Embryonic facial prominence (tissue), 1 donor: ENCODE data around the gene CUX1.
"Not testable (repeated sequence)": the region's sequence is repeated elsewhere in the genome, so short reads cannot be mapped to it uniquely, and the experiment has no call there.

Experiments
- DNase-seq: peaks from one replicate; pipeline ENCODE4 v3.0.0-alpha.2; 2016; ENCODE audit errors: extremely low spot score

CUX1 gene

DNA sequence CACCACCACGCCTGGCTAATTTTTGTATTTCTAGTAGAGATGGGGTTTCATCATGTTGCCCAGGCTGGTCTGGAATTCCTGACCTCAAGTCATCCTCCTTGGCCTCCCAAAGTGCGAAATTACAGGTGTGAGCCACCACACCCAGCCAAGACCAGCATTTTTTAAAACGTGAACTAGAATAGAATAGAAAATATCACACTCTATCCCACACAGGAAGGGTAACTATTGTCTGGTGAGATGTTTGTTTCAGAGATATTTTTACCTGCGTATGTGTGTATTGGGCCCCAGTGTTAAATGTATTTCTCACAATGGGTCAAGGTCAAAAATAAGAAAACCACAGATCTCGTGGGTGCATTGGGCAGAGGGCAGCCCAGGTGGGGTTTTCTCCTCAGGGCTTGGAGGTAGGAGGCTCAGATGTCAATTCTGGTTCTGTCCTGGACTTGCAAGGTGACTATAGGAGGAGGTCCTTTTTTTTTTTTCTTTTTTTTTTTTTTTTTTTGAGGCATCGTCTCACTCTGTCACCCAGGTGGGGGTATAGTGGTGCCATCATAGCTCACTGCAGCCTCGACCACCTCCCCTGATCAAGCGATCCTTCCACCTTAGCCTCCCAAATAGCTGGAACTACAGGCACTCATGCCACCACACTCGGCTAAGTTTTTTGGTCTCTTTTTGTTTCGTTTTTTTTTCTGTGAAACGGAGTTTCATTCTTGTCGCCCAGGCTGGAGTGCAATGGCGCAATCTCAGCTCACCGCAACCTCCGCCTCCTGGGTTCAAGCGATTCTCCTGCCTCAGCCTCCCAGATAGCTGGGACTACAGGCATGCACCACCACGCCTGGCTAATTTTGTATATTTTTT is 488.2 kb downstream of the CUX1 start:
- DNase-seq, result no peak

DNA sequence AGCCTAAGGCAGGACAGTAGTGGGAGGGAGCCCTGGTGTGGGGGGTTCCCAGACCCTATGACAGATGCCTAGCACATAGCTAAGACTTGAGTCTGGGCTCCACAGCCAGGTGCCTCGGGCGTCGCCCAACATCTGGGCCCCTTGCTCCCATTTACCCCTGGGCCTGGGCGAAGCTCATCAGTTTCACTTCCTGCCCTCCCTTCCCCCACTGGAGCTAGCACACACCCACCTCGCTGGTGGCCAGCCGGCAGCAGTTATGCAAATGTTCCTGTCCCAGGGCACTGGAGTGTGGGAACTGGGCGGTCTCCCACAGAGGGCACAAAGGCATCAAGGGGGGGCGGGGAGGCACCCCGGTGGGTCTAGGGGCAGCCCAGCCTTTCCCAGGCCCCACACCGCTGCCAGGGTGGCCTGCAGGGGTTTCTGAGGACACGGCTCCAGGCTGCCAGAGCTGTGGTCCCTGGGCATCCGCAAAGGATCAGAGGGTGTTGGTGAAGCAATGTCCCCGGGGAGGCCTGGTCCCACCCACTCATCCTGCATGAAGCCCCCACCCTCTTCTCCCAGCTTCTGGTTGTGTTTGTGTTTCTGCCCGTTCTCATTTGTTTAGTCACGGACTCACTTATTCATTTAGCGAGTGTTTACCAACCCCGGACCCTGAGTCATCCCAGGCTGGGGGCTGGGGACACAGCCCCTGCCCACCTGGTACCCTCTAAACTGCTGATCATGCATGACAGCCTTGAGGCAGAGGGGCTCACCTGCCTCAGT is 489.7 kb downstream of the CUX1 start:
- DNase-seq, result no peak

DNA sequence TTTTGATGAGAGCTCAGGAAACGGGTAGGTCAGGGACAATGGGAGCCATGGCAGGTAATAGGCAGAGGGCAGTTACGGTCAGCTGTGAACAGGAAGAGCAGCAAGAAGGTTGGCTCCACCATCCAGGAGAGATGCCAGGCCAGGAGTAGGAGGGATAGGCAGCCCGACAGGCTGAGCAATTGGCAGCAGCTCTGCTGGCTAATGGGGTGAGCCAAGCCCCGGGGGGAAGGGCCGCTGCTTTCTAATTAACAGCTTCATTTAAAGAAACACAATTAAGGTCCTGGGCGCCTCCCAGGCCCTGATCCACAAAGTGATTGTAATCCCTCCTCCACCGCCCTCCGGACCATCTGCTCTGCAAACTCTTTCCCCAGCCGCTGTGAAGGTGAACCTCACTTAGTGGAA is 493.0 kb downstream of the CUX1 start:
- no peak for DNase-seq

DNA sequence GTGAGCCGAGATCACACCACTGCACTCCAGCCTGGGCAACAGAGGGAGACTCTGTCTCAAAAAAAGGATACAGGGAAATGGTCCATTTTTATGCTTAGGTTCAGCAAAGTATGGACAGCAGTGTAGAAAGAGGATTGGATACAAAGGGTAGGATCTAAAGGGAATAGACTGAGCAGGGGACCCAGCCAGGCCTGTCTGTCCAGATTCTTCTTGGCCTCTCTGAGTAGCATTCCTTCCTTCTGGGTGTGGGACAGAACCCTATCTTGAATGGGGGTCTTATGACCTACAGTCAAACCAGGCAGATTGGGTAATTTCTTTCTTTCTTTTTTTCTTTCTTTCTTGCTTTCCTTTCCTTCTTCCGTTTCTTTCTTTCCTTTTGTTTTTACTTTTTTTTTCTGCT is 494.9 kb downstream of the CUX1 start:
- no peak for DNase-seq

DNA sequence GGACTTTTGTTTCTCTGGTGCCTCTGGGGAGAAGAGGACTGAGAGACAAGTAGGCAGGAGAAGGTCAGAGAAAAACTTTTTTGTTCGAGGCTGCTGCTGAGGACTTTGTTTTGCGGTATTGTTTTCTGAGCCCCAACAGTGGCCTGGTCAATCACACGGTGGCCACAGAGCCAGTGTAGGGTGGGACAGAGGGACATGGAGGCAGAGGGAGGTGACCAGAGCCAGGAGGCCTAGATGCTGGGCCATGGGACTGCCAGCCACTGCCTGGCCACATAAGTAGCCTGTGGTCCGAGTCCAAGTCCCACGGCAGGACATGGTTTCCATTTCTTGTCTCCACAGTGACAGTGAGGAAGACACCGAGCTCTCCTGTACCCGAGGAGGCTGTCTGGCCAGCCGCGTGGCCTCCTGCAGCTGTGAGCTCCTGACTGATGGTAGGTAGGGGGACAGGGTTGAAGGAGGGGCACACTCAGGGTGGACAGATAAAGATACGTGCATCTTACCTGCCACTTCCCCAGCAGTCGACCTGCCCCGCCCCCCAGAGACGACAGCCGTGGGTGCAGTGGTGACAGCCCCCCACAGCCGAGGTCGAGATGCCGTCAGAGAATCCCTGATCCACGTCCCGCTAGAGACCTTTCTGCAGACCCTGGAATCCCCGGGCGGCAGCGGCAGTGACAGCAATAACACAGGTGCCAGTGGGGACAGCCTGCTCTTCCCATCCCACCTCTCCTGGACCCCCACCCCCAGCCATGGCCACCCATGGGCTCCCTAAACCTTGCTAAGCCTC is 496.8 kb downstream of the CUX1 start:
- no peak for DNase-seq

DNA sequence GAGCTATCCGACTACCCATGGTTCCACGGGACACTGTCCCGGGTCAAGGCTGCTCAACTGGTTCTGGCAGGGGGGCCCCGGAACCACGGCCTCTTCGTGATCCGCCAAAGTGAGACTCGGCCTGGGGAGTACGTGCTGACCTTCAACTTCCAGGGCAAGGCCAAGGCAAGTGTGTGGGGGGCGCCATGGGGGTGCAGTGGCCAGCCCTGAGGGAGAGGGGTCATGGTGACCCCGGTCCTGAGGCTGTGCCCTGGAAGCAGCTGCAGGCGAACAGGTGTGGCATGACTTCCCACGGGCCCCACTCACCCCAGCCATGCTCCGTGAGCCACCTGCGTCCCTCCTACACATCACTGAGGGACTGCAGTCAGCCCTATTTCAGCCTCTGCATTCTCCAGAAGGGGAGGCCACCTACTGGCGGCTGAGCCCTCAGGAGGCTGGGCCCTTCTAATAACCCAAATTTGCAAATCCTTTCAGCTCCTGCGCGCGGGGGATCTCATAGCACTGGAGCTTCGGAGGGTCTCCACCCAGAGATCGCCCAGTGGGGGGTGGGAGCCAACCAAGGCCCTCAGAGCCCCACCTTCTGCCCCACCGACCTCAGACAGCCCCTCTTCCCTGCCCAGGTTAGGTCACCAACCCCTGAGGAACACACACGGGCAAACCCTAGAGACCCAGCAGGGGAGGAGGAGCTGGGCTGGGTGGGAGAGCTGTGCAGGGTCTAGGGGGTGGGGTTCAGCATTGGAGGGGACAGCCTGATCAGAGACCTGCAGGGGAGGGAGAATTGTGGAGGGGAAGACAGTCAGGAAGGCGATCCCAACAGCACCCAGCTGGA is 500.0 kb downstream of the CUX1 start:
- no peak for DNase-seq

DNA sequence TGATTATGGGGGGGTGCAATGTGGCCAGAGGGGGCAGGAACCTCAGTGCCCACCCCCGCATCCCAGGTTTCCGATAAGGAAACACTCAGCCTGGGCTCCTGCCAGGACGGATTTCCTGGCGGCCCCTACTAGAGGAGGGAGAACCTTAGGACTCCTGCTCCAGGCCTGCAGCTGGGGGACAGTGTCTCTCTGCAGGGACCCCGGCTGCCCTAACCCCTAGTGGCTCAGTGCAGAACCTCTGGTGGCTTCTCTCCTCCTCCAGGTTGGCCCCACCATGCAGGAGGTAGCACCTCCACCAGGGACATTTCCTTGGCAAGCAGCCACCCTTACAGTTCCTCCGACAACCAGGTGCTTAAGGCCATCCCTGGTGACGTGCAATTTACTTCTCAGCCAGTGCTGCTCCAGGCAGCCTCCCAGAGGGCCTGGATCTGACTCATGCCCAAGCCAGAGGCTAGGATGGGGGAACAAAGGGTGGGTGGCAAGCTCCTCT is 501.1 kb downstream of the CUX1 start:
- DNase-seq, result no peak

DNA sequence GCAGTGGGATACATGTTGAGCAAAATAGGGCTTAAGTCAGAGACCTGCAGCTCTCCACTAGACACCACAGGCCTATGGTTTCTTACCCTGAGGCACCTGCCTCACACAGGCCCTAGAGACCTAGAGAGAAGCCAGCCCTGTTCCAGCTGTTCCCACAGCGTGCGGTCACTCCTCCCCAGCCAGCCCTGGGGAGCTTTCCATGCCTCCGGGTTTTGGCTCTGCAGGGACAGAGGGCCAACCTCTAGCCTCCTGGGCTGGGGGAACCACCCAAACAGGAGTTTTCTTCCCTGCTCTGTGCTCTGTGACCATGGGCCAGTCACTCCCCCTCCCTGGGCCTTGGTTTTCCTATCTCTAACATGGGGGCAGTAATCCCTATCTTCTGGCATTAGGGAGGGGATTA is 502.2 kb downstream of the CUX1 start:
- no peak for DNase-seq

DNA sequence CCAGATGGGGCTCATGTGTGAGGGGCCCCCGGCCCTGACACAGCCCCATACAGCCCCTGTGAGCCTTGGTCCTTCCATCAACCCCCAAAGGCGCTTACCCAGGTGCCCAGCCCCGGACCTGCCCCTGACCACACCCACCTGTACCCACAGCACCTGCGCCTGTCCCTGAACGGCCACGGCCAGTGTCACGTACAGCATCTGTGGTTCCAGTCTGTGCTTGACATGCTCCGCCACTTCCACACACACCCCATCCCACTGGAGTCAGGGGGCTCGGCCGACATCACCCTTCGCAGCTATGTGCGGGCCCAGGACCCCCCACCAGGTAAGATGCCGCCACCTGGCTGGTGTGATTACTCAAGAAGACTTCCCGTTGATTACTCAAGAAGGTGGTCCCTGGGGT is 502.8 kb downstream of the CUX1 start:
- DNase-seq, result no peak

DNA sequence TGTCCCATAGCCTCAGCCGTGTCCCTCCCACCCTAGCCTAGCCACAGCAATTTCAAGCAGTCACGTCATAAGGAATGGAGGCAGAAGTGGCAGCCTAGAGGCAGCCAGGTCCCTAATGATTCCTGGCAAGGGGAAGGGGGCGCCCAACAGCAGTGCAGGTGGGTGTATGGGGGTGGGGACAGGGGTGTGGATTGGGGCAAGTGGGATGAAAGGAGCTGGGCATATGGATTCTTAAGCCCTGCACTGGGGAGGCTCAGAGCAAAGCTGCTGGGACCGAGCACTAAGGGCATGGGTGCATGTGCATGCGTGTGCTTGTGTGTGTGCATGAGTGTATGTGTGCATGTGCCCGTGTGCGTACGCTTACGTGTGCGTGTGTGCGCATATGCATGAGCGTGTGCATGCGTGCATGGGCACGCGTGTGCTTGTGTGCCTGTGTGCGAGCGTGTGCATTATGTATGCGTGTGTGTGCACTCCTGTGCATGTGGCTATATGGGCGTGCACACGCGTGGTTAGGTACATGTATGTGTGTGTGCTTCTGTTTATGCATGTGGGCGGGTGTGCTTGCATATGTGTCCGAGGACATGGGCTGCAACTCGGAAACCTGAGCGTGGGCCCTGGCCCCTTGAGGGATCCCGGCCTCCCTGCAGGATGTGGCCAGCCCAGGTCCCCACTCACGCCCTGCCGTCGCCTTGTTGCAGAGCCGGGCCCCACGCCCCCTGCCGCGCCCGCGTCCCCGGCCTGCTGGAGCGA is 503.4 kb downstream of the CUX1 start:
- no peak for DNase-seq

DNA sequence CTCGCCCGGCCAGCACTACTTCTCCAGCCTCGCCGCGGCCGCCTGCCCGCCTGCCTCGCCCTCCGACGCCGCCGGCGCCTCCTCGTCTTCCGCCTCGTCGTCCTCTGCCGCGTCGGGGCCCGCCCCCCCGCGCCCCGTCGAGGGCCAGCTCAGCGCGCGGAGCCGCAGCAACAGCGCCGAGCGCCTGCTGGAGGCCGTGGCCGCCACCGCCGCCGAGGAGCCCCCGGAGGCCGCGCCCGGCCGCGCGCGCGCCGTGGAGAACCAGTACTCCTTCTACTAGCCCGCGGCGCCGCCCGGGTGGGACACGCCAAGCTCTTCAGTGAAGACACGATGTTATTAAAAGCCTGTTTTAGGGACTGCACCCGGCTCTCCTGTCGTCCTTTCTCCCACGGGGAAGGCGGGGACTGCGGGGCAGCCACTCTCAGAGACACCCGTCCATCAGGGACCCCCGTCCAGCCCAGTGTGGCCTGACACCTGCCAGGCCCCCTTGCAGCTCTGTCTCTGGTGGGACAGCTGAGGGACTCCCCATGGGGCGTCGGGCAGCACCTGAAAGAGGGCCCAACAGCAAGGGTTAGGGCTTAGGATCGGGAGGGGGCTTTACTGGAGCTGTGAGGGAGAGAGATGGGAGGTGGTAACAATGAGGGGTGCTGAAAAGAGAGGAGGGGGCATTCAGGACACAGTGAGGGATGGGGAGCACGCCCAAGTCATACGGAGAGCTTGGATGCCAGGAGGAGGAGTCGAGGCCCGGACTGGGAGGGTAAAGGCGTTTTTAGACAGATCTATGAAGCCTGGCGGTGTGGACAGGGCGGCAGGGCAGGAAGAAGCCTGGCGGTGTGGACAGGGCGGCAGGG is 504.1 kb downstream of the CUX1 start:
- no peak for DNase-seq

DNA sequence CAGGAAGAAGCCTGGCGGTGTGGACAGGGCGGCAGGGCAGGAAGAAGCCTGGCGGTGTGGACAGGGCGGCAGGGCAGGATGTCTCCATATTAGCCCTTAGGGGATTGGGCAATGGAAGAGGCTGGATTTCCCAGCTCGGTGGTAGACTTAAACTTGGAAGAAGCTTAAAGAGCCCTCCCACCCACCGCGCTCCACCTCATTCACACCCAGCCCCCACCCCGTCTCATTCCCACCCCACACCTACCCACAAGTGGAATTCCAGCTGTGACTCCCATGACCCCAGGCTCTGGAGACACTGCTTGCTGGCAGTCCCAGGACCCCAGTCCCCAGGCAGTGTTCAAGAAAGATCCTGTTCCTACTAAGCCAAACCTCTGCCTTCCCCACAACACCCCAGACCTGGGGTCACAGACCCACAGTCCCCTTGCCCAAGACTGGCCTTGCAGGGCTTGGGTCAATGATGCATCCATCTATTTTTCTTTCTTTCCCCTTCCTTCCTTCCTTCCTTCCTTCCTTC is 504.8 kb downstream of the CUX1 start:
- DNase-seq, result no peak

DNA sequence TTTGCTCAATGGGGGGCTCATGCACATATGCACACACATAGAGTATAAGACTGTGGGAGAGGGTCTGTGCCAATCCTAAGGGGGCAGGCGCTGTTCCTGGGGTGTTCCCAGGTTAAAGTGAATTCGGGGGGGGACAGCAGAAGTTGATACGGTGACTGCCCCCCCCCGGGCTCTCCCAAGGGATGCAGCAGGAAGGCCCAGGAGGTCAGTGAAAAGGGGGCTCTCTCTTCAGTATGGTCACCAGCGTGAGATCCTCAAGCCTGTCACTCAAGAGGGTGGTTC is 506.4 kb downstream of the CUX1 start:
- no peak for DNase-seq

DNA sequence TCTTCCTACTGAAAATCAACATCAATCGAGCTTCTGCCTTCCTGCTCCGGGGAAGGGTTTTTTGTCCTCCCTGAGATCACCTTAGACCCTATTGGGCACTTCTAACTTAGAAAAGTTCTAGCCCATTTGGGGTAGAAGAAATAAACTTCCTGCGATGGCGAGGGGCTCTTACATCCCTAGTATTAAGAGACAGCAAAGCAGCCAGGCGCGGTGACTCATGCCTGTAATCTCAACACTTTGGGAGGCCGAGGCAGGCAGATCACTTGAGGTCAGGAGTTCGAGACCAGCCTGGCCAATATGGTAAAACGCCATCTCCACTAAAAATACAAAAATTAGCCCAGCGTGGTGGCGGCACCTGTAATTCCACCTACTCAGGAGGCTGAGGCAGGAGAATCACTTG is 507.7 kb downstream of the CUX1 start:
- DNase-seq, result not testable (repeated sequence)

DNA sequence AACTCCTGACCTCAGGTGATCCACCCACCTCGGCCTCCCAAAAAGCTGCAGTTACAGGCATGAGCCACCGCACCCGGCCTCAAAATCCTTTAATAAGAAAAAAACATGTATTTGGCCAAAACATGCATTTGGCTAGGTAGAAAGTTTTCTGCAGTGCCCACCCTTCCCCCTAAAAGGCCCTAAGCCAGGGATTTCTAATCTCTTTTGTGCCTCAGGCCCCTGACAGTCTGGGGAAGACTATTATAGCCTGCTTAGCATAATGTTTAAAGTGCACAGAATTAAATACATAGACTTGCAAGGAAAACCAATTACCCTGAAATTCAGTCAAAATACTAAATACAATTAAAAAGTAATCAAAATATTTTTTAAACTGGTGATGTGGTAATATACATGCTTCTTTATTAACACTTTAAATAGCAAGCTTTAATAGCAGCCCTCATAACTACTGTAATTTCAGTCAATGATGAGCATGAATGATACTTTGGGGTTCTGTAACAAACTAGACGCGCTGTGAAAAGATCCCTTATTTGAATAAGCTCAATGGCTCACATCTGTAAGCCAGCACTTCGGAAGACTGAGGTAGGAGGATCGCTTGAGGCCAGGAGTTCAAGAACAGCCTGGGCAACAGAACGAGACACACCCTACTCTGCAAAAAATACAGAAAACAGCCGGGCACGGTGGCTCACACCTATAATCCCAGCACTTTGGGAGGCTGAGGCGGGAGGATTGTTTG is 508.9 kb downstream of the CUX1 start:
- DNase-seq, result no peak

DNA sequence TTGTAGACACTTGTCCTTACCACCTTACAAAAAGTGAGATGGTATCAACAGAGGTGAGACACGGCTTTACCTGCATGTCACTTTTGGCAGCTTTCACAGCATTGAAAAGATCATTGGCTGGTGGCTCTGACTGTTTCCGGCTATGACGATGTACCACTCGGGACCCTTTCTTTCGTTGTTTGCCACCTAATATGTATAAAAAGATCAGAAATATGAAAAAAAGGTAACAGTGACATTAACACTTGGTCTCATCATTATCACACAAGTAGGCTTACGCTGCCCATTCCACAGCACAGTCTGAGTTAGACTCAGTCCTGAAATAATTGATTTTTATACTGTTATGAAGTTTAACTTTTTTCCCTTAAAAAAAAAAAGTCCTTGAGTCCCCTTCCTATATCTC is 509.8 kb downstream of the CUX1 start:
- DNase-seq, result not testable (repeated sequence)

DNA sequence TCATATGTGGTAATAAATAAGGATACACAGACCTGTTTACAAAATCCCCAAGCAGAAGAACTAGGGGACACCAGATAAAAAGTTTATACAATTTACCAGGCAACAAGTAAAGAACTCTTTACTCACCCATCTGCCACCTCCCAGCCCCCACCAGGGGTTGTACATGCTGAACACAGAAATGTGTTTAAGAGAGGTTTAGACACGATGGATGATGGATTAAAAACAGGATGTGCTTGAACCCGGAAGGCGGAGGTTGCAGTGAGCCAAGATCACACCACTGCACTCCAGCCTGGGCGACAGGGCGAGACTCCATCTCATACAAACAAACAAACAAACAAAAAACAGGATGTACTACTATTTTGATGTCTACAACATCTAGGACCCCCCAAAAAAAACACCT is 511.4 kb downstream of the CUX1 start:
- DNase-seq, result not testable (repeated sequence)

DNA sequence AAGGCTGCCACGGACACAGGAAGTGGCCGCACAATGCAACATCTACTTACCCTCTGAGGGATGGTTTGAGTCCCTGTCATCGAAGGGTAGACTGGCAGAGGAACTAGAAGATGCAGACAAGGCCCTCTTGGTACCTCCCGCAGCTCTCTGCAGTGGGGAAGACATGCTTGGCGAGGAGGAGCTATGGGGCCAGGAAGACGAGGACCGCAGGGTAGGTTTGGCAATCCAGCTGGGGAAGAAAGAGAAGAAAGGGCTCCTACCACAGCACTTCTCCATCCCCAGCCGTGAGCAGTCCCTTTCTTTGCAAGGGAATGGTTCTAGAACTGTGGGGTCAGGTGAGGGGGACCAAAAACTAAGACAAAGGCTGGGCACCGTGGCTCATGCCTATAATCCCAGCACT is 511.9 kb downstream of the CUX1 start:
- not testable (repeated sequence) for DNase-seq
